Bronchial epithelial cell (primary cell): ENCODE data around the gene AGTR2. TPM values are rescaled to one million over a fixed set of nuclear protein-coding genes. Genes with fewer than 3 reads are reported as not detected.
"Not testable (repeated sequence)": the region's sequence is repeated elsewhere in the genome, so short reads cannot be mapped to it uniquely, and the experiment has no call there.

Source experiments
- DNase-seq: peaks from one replicate; pipeline ENCODE4 v3.0.0-alpha.2; 2010; ENCODE audit warnings: low read depth
- FAIRE-seq: peaks from 2 replicates; lab custom pipeline; 2011; peaks lifted over from hg19 to GRCh38; lab: Jason Lieb, UNC
- H3K27me3 ChIP-seq: 2 replicates; pipeline ENCODE4 v1.5.1; 2011; ENCODE audit warnings: low read length; ENCODE audit not compliant: control insufficient read depth, insufficient read depth
- H3K36me3 ChIP-seq: 2 replicates; pipeline ENCODE4 v1.5.1; 2011; ENCODE audit warnings: low read length; ENCODE audit not compliant: control insufficient read depth, insufficient read depth
- H3K4me3 ChIP-seq: 2 replicates; pipeline ENCODE4 v1.5.1; 2011; ENCODE audit warnings: mild to moderate bottlenecking, low read depth, low read length, control low read depth
- total RNA-seq: library from RNA; depleted of rRNA; stranded (reverse); fragments of >200 nt; gene quantifications from 2 replicates; pipeline ENCODE4 v1.2.1, GENCODE V29; 2014
- TF ChIP-seq, protein P1 (sequence below): IDR thresholded peaks from 2 replicates; pipeline ENCODE4 v1.5.1; 2011; ENCODE audit warnings: mild to moderate bottlenecking, moderate library complexity, low read length, control low read depth, inconsistent platforms; ENCODE audit not compliant: insufficient read depth, severe bottlenecking

The AGTR2 gene, protein sequence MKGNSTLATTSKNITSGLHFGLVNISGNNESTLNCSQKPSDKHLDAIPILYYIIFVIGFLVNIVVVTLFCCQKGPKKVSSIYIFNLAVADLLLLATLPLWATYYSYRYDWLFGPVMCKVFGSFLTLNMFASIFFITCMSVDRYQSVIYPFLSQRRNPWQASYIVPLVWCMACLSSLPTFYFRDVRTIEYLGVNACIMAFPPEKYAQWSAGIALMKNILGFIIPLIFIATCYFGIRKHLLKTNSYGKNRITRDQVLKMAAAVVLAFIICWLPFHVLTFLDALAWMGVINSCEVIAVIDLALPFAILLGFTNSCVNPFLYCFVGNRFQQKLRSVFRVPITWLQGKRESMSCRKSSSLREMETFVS
- not detected in 2 replicates for total RNA-seq

DNA sequence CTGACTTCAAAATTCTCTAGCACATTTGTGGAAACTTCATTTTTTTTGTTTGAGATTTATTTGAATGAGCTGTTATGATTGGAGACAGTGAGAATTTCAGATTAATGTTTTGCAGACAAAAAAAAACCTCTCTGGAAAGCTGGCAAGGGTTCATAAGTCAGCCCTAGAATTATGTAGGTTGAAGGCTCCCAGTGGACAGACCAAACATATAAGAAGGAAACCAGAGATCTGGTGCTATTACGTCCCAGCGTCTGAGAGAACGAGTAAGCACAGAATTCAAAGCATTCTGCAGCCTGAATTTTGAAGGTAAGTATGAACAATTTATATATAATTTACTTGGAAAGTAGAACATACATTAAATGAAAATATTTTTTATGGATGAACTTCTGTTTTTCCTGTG, at the start of gene AGTR2:
Gene AGTR2, plus strand, starts transcription at position 234 of the 400 bp plus-strand sequence. CDS start 1,537 bp downstream, outside the sequence.
- no peaks in the 10 kb centered on the region for H3K36me3 ChIP-seq
- FAIRE-seq, result no peak
- DNase-seq, result no peak
- H3K4me3 ChIP-seq, result no peak within 1 kb of the TSS
- H3K27me3 ChIP-seq, result no peaks in the 10 kb centered on the region
- TF ChIP-seq, protein P1, sequence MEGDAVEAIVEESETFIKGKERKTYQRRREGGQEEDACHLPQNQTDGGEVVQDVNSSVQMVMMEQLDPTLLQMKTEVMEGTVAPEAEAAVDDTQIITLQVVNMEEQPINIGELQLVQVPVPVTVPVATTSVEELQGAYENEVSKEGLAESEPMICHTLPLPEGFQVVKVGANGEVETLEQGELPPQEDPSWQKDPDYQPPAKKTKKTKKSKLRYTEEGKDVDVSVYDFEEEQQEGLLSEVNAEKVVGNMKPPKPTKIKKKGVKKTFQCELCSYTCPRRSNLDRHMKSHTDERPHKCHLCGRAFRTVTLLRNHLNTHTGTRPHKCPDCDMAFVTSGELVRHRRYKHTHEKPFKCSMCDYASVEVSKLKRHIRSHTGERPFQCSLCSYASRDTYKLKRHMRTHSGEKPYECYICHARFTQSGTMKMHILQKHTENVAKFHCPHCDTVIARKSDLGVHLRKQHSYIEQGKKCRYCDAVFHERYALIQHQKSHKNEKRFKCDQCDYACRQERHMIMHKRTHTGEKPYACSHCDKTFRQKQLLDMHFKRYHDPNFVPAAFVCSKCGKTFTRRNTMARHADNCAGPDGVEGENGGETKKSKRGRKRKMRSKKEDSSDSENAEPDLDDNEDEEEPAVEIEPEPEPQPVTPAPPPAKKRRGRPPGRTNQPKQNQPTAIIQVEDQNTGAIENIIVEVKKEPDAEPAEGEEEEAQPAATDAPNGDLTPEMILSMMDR, result no peak

GRCh38 chrX:116135277-116135676, 35.3 kb upstream of the AGTR2 start:
- FAIRE-seq (no peak), DNase-seq (no peak)
- H3K4me3 ChIP-seq, result no peak overlapping the region
- TF ChIP-seq, protein P1, result no peak
- no peaks in the 10 kb centered on the region for H3K36me3 ChIP-seq
- H3K27me3 ChIP-seq, result no peaks in the 10 kb centered on the region

- not testable (repeated sequence) for FAIRE-seq, H3K4me3 ChIP-seq, H3K36me3 ChIP-seq, H3K27me3 ChIP-seq, DNase-seq
These were observed 29.3 kb upstream of the AGTR2 start for GRCh38 chrX:116141270-116141669.

DNA sequence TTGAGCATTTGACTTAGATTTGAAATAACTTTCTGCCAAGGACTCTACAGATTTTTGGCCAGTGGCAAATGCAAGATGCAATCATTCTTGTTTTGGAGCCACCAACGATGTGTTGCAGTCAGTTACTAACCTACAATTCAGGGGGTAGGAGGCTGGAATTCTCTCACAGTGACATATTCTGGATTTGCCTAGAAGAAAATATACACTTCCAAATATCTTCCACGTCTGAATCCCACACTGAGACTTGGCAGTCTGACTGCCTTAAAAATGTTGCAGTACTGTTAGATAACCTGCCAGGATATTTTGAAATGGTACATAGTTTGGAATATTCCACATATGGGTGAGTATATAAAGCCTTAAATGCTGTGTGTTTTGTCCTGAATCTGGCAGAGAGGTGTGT, 27.6 kb upstream of the AGTR2 start:
- no peak for FAIRE-seq
- no peak for DNase-seq
- Histone ChIP-seq H3K27me3 (no peaks in the 10 kb centered on the region), H3K4me3 (no peak overlapping the region), H3K36me3 (no peaks in the 10 kb centered on the region)
- TF ChIP-seq, protein P1, result no peak

GRCh38 chrX:116172976-116173375, 2.4 kb downstream of the AGTR2 start:
- FAIRE-seq, result no peak

GRCh38 chrX:116181300-116181699, 10.8 kb downstream of the AGTR2 start:
- no peaks in the 10 kb centered on the region for H3K36me3 ChIP-seq

More at GRCh38 chrX:116172976-116173375, 2.4 kb downstream of the AGTR2 start:
- Histone ChIP-seq H3K36me3 (no peaks in the 10 kb centered on the region), H3K27me3 (no peaks in the 10 kb centered on the region), H3K4me3 (no peak overlapping the region)
- no peak for DNase-seq
- TF ChIP-seq, protein P1, result no peak

More at GRCh38 chrX:116181300-116181699, 10.8 kb downstream of the AGTR2 start:
- FAIRE-seq, result no peak
- TF ChIP-seq, protein P1, result no peak
- Histone ChIP-seq H3K4me3 (no peak overlapping the region), H3K27me3 (no peaks in the 10 kb centered on the region)
- no peak for DNase-seq
